Measurements from ENCODE around the gene BCKDHA.
"Not testable (repeated sequence)": the region's sequence is repeated elsewhere in the genome, so short reads cannot be mapped to it uniquely, and the experiment has no call there.

The BCKDHA gene

DNA sequence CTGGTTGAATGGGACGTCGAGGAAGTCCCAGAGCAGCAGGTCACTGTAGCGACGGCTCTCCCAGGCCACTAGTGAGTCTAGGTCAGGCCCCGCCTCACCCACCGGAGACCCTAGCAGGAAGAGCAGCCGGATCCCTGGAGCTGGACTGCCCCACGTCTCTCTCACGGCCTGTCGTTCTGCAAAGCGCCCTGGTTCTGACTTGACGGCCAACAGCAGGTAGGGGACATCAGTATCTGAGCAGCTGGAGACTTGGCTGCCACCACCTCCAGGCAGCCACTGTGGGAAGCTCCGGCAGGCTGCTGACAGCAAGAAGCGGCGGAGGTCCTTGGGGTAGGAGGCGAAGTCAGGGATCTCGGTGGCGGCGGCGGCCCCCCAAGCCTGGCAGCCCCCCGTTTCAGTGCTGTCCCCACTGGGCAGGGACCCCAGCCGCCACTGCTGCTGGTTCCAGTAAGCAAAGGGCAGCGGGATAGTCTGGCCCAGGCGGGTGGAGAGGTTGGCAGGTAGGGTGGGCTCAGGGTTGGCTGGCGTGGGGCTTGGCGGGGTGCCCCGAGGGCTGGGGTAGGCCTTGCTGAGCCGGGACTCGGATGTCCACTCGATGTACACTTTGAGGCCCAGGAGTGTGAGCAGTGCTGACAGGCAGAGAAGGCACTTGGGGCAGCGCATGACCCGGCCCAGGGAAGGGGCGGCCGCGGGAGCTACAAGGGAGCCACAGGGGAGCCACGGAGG is 28.7 kb downstream of the BCKDHA start:
- no peak for DNase-seq (ENCODE audit: low read depth in 2 of 2)

DNA sequence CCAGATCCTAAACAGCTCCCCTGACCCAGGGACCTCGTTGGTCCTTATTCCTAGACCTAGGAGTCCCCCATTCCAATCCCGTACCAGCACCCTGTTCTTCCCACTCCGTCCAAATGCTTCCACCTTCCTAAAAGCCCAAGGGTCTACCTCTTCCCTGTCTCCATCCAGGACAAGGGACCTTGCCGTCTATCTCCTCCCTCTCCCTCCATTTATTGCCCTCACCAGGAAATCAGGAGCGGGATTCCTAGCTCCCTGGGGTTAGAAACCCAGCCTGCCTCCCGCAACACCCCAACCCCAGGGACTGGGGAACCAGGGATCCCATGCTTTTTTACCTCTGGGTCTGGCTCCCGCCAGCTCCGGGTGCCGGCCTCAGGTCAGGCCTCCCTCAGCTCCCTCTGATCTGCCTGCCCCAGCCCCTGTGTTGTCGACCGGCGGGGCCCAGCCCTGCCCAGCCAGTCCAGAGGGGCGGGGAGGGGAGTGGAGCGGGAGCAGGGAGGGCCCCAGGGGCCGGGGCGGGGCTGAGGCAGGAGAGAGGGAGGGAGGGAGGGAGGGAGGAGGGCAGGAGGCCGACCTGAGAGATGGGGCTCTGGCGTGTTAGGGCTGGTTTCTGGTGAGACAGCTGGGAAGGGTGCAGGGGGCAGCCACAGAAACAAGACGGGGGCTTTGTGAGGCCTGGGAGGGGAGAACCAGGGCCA is 29.5 kb downstream of the BCKDHA start, which contains the start of gene B3GNT8:
B3GNT8 (minus strand) TSS at position 423 of the 695 bp plus-strand sequence. CDS start 596 bp downstream, outside the sequence.
- DNase-seq (ENCODE audit: low read depth in 2 of 2): peak; percentile 24 to 27

DNA sequence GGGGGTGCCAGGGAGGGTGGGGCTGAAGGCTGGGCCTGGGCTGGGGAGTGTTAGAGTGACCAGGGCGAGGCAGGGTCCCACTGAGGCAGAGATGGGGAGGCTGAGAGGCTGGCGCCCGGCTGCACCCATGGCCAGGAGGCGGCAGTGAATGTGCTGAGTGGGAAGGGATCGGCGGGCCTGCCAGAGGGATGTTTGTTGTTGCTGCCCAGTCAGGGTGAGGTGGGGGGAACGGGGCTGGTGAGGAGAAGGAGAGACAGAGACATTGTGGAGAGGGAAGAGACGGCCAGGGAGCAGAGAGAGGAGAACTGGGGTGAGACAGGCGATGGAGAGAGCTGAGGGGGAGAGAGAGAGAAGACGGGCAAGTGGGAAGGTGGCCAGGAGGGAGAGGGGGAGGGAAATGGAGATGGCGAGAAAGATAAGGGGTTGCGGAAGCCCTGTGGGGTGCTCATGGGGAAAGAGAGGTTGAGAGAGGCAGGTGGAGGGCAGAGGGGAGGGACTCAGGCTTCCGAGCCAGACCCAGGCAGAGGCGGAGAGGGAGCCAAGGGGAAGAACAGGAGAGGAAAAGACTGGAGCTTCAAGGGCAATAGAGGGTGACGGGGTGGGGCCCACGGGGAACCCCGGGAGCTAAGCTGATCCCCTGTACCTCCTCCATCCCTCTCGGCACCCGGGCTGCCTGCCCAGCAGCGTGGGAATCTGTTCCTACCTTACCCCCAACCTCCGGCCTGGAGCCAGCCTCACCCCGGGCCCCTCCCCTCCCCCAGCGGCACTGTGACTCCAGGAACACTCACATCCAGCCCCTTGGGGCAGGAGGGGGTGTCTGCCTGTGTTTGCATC is 30.2 kb downstream of the BCKDHA start:
- no peak for DNase-seq (ENCODE audit: low read depth in 2 of 2)

DNA sequence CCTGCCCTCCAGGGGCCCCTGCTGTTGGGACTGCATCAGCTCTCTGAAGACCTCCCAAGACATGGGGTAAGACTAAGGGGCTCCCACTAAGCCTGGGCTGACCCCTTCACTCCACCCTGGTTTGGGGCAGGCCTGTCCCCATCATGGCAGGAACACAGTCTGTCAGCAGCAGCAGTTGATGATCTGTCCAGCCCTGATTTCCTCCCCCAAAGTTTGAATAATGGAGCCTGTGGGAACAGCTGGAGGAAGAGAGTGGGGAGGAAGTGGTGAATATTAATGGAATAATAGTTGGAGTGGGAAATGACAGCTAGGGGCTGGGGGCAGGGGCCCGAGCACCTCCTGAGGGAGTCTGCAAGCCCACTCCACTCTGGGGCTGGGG is 30.9 kb downstream of the BCKDHA start:
- DNase-seq (ENCODE audit: low read depth in 2 of 2): no peak

DNA sequence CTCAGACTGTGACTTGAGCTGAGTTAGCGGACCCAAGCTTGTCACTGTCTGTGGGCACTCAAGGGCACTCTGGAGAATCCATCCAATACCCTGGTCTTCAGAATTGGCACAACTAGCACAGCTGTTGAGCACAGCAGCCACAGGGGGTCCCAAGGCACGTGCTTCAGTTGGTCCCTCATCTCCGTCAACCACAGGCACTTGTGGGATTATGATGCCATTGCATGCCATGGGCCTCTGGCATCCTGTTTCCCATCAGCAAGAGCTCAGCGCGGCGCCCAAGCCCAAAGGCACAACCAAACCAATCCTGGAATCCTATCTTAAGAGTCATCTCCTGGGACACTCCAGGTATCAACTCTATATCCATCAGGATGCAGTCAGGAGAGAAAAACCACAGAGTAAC is 33.3 kb downstream of the BCKDHA start:
- DNase-seq (ENCODE audit: low read depth in 2 of 2): no peak

DNA sequence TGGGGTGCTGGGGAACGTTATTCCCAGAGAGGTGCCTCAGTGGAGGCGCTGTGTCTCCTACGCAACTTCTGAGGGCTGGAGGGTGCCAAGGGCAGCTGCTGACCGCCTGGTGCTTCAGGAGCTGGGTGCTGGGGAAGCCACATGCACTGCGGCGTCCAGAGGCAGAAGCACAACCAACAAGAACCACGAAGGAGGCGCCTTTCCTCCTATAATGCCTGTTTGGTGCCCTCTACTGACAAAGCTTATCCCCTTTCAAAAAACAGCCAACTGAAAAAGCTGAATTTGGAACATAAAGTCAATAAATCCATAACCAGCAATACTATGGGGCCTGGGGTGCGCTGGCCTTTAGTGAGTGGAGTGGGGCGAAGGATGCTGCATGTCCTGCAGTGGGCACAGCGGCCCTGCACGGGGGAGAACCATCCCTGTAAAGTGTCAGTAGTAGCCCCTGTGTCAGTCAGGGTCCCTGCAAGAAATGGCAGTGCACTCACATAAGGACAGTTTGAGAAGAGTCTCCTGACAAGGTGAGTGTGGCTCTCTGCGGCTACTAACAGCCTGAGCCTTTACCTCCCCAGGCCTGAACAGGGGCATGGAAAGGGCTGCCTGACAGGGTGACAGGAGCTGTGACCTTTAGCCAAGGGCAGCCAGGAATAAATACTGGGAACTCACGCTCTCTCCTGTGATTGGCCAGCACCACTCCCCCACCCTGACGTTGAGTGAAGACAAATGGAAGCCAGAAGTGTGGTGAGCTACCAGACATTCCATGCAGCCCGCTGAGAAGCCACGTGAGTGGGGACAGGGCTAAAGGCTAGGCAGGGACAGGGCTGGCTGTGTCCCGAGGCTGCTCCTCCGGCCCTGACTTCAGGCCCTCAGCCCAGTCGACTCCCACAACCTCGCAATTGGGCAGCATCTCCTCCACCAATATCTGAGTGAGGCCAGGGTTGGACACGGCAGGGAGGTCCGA is 34.1 kb downstream of the BCKDHA start:
- no peak for DNase-seq (ENCODE audit: low read depth in 2 of 2)

DNA sequence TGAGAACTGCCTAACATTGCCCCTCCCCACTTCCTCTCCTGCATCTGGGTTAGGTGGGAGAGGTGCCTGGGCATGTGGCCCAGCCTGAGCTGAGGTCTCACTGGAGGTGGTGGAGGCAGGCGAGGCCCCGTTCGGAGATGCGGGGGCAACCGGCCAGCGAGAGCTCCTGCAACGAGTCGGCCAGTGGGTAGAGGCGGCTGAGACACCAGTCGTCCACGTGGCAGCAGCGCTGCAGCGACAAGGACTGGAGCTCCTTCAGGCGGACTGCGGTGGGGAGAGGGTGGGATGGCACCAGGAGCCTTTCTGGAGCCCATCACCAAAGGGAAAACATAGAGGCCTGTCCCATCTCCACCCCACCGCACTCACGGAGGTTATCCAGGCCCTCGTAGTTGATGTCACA is 35.6 kb downstream of the BCKDHA start:
- no peak for DNase-seq (ENCODE audit: low read depth in 2 of 2)

DNA sequence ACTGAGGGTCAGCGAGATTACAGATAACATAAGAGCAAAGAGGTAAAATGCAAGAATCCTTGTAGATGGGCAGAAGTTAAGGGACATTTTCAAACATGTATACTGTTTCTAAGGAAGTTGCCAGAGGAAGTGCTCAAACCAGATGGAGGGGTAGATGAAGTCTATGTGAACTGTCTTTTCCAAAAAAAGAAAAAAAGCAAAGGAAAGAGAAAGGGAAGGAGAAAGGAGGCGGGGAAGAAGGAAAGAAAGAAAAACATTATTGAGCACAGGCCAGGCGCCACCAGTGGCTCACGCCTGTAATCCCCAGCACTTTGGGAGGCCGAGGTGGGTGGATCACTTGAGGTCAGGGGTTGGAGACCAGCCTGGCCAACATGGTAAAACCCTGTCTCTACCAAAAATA is 36.8 kb downstream of the BCKDHA start:
- DNase-seq (ENCODE audit: low read depth in 2 of 2): no peak

DNA sequence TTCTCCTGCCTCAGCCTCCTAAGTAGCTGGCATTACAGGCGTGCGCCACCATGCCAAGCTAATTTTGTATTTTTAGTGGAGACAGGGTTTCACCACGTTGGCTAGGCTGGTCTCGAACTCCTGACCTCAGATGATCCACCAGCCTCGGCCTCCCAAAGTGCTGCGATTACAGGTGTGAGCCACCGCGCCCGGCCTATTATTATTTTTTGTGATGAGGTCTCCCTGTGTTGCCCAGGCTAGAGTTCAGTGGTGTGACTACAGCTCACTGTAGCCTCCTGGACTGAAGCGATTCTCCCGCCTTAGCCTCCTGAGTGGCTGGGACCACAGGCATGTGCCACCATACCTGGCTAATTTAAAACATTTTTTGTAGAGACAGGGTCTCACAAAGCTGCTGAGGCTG is 37.8 kb downstream of the BCKDHA start:
- not testable (repeated sequence) for DNase-seq (ENCODE audit: low read depth in 2 of 2)

DNA sequence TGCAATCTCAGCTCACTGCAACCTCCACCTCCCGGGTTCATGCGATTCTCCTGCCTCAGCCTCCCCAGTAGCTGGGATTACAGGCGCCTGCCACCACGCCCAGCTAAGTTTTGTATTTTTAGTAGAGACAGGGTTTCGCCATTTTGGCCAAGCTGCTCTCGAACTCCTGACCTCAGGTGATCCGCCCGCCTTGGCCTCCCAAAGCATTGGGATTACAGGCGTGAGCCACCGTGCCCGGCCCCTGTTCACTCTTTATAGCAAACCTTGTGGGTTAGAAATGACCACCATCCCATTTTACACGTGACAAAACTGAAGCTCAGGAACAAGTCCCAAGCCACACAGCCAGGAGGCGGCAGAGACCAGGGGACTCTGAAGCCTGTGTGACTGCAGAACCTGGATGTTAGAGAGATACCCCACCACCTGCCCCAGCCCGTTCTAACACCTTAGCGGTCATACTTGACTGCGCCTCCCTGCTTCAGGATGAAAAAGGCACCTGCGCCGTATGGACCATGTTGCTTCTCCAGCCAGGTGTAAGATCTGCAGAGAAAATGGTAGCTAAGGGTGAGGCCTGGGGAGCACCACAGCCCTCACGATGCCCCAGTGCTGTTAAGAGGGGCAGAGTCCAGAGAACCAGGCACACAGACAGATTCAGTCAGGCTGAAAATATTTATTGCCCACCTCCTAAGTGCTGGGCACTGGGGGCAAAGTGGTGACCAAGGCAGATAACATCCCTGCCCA is 38.5 kb downstream of the BCKDHA start:
- no peak for DNase-seq (ENCODE audit: low read depth in 2 of 2)

DNA sequence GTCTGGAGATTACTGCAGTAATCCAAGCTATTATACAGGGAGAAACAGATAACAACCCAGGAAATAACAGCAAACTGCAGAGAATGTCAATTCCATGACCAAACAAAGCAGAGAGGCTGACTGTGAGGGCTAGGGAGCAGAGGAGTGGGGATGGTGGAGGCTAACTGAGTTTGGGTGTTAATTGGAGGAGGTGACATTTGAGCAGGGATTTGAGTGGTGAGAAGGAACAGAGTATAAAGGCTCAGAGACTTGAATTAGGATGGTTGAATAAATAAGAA is 39.0 kb downstream of the BCKDHA start:
- DNase-seq (ENCODE audit: low read depth in 2 of 2): no peak

DNA sequence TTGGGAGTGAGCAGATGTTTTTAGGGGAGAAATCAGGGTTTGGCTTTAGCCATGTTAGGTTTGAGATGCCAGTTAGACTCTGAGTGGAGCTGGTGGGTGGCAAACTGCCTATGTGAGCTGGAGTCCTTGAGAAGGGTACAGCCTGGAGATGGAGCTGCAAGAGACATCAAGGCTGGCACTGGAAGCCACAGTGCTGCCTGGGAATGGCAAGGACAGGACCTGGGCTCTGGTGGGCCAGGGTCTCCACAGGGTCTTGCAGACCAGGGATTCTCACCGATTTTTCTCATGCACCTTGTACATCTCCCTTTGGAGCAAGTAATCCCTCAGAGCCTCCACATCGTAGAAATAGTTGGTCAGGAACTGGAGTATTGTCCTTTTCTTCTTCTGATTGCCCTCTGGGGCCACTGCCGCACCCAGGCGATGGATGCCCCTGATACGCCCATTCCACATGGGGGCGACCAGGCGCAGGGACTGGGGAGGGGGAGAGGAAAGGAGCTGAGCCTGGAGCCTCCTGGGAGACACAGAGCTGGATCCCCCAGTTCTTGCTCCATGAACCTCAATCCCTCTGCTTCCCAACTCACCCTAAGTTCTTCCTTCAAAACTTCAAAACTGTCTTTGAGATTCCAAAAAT is 40.4 kb downstream of the BCKDHA start:
- no peak for DNase-seq (ENCODE audit: low read depth in 2 of 2)

DNA sequence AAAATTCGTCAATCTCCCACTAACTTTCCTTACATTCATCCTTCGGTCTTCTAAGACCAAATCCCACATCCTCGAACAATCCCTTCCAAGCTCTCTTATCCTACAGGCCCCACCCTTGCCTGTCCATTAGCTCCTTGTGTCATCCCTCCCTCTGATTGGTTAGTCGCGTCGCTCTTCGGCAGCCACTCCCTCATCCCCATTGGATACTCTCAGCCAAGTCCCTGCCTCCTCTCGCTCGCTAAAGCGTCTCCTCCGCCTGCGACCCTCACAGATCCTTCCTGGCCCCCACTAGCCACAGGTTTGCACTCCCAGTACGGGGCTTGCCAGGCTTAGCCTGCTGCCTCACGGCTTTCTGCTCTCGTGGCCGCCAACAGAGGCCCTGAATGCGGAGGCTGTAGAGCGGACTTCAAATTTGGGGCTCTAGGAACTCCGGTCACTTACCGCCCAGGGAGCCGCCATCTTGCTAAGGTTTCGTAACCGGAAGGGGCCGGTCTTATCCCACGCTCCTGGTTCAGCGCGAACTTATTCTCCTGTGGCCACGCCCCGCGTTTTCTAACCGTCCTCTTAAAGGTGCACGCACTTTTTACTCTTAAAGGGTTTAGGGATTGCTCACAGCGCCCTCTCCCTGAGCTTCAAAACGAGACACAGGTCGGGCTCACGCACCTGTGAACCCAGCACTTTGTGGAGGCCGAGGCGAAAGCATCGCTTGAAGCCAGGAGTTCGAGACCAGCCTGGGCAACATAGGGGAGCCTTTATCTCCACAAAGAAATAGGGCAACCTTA is 42.0 kb downstream of the BCKDHA start, which contains the start of gene DMAC2:
DMAC2 (minus strand) TSS at position 472 of the 782 bp plus-strand sequence; CDS start at position 459, 13 bp downstream.
- DNase-seq (ENCODE audit: low read depth in 2 of 2): peak; percentile 93

DNA sequence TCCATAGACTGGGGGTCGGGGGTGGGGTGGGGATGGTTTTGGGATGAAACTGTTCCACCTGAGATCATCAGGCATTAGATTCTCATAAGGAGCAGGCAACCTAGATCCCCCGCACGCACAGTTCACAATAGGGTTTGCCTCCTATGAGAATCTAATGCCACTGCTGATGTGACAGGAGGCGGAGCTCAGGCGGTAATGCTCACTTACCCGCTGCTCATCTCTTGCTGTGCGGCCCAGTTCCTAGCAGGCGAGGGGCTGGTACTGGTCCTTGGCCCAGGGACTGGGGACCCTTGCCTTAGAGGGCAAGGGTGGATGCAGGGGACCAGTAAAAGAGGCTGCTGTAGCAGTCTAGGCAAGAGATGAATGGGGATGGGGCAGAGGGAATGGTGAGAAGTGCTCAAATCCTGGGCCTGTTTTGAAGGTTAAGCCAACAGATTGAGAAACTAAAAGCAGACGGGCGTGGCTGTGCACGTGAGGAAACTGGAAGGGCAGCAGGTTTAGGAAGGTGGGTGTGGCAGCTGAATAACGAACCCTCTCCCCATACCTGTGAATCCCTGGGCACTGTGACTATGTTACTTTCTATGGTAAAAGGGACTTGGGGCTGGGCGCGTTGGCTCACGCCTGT is 43.8 kb downstream of the BCKDHA start:
- DNase-seq (ENCODE audit: low read depth in 2 of 2): no peak

DNA sequence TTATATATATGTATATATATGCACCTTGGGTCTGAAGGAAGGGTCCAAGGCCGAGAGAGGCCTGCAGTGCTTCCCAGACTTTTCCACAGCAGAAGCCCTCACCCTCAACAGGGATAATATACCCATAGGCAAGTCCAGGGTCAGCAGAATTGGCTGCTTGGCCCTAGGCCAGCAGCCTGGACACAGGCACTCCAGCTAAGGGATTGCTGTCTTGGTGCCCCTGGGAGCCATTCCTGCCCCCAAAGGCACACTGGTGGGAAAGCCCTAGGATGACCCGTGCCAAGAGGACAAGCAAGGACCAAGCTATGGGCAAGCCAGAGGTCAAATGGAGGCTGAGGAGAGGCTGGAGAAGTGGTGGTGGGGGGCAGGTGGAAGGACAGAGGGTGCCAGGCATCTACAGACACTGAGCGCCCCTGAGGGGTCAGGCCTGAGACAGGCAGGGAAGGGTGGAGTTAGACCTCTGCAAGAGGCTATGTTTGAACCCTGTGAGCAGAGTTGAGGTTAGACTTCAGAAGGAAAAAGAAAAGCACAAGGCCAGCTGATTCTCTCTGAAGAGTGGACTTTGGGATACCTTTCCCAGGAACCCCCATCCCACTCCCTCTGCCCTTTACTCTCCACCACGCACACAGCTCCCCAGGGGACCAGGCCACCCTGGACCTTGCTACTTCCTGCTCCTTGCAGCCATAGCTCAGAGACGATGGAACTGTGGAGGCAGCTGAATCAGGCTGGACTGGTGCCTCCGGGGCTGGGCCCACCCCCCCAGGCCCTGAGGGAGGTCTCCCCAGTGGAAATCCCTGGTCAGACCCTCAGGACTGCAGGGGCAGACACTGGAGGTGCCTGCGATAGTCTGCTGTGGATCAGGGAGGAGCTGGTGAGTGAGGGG is 45.1 kb downstream of the BCKDHA start, which contains the start of gene ERICH4:
ERICH4 (plus strand) TSS at position 684 of the 883 bp plus-strand sequence; CDS start at position 698, 14 bp downstream.
- no peak for DNase-seq (ENCODE audit: low read depth in 2 of 2)

DNA sequence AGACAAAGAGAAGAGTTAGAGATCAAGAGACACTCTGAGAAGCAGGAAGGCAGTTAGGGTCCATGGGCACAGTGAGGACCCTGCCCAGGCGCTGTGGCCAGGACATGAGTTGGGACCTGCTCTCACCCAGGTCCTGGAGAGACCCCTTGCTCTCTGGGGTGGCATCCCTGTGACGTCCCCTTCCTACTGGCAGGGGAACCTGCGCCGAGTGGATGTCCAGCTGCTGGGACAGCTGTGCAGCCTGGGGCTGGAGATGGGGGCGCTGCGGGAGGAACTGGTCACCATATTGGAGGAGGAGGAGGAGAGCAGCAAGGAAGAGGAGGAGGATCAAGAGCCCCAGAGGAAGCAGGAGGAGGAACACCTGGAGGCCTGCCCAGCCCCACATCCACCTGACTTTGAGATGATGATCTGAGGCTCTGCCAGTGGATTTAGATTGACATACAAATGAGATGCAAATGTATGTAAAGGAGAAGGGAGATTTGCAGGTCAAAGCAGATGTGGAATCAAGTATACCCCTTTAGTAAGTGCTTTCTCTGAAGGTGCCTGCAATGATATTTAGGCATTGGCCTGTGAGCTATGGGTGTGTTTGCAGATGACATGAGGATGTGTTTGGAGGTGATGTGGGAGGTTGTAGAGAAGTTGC is 46.3 kb downstream of the BCKDHA start:
- DNase-seq (ENCODE audit: low read depth in 2 of 2): no peak

DNA sequence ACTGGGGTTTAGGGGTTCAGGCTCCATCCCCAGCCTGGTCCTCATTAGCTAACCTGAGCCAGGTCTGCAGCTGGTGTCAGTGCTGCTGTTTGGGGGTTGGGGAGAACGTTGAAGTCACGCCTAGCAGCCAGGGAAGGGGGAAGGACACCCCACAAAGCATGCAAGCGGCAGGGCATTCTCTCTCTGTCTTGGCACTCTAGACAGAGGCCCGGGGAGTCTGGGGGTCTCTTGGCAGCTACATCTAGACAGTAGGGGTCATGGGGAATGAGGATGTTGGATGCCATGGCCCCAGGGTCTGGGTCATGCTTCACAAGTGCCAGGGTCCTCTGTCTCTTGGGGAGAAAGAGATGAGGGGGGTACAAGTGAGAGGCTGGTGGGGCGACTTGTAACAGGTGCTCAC is 48.0 kb downstream of the BCKDHA start:
- DNase-seq (ENCODE audit: low read depth in 2 of 2): no peak

All from fibroblast of skin of left quadriceps (primary cell).